Measurements from ENCODE around the gene SPTBN1. TPM values are rescaled to one million over a fixed set of nuclear protein-coding genes. Genes with fewer than 3 reads are reported as not detected.
A peak's percentile ranks its signal among the peaks of the same experiment; 100 is the strongest.

Gene SPTBN1
- total RNA-seq, 1 experiment from 2014 or later: 120 TPM

DNA sequence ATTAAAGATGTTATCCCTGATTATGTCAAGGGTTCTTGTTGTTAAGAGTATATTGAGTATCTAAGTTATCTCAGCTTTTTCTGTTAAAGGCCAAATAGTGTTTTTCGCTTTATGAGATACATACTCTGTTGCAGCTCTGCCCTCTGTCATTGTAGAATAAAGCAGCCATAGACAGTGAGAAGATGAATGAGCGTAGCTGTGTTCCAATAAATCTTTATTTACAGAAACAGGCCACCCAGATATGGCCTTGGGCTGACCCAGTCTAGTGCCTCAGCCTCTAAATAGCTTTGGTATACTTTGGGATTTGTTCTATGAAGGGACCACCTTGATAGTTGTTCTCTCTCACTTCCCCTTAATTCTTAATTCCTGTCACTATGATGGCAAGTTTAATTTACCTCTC is 194.5 kb downstream of the SPTBN1 start:
- no peak for DNase-seq (ENCODE audit: low read depth)

DNA sequence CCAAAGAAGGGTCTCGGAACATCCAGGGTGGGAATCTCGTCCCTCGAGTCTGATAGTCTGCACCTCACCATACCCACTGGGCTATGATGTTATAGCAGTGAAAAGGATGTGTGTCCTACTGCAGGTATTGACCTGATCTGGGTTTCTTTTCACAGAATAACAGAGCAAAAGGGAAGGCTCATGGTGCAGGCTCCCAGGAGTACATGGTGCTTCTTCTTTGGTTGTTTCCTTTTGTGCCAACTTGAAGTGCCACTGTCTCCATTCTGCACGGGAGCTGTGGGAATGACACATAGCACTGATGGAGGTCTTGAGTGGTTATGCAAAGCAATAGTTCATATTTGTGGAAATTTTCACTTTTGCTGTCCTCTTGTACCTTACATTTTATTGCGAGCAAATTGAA is 195.2 kb downstream of the SPTBN1 start:
- DNase-seq (ENCODE audit: low read depth): no peak

DNA sequence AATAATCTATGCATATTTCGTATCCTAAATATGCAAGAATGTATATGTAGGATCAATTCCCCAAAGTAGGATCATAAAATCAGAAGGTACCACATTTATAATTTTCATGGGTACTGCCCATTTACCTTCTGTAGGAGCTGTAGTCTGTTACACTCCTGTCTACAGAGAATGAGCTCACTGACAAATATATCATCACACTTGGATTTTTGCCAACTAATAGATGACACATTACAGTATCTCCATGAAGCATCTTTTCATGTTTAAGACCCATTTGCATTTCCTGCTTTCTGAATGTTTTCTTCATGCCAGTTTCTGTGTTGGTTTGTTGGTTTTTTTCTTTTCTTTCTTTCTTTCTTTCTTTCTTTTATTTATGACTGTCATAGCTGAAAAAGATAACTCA is 196.4 kb downstream of the SPTBN1 start:
- peak; percentile 41 for DNase-seq (ENCODE audit: low read depth)

DNA sequence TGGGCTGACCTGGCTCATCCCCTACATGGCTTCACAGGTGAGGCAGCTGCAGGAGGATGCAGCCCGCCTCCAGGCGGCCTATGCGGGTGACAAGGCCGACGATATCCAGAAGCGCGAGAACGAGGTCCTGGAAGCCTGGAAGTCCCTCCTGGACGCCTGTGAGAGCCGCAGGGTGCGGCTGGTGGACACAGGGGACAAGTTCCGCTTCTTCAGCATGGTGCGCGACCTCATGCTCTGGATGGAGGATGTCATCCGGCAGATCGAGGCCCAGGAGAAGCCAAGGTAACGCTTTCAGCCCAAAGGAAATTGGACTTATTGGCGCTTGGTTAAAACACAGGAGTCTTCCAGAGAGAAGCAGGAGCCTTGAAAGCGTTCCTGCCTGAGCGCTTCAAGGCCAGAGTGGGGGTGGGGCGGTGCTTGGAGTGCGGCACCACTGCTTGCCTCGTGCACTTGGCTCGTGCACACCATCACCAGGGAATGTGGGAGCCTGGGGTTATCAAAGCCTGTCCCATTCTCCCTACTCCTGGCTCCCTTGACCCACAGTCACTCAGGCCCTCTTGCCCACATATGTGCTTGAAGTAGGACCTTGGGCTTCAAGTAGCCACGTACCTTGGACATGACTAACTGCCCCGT is 197.6 kb downstream of the SPTBN1 start:
- no peak for DNase-seq (ENCODE audit: low read depth)

DNA sequence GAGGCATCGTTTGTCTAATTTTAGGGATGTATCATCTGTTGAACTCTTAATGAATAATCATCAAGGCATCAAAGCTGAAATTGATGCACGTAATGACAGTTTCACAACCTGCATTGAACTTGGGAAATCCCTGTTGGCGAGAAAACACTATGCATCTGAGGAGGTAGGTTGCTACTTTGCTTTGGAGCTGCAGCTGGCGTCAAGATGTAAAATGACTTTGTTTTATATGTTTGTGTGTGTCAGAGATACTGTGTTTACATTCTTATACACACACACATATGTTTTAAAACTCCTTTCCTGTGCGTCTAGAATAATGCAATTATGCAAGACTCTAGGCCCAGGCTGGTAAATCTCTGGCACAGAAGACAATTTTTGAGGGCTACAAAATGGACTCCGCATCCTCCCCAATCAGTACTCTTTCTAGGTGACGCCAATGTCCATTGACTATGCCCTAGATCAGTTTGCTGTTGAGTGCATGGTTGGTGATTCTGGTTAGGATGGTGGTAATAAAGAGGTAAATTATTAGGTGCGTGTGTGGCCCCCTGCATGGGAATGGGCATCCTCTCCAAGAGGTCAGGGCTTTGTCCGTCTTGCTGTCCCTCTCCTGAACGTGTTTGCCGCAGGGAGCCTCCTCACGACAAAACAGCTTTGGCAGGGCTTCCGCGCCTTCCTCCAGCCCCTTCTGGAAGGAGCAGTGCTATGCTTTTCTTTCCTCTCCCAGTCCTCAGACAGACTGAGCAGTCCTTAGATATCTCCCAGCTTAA is 199.1 kb downstream of the SPTBN1 start:
- no peak for DNase-seq (ENCODE audit: low read depth)

DNA sequence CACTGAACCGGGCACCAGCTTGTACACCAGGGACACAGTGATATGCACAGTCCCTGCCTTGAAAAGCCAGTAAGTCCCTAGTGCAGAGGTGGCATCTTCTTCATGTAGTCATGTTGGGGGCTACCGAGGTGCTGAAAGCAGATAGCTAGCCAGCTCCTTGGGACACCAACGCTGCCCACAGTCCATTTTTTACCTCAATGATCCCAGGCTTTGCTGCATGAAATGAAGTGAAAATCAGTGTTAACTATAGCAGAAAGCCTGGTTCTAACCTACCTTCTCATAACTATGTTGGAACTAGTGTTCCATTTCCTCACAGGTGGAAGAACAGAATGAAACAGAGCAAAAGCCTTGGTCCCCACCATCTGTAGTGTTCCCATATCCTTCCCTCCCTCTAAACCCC is 200.7 kb downstream of the SPTBN1 start:
- no peak for DNase-seq (ENCODE audit: low read depth)

DNA sequence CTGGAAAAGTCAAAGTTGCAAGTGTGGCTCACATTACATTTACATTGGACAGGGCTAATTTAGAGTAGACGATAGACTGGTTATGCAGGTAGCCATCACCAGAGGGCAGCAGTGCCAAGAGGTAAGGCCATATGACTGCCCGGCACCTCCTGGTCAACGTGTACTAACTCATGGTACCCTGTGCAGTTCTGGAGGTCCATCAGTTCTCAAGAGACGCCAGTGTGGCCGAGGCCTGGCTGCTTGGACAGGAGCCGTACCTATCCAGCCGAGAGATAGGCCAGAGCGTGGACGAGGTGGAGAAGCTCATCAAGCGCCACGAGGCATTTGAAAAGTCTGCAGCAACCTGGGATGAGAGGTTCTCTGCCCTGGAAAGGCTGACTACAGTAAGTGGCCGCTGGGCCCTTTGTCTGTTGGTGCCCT is 201.5 kb downstream of the SPTBN1 start:
- peak; percentile 40 for DNase-seq (ENCODE audit: low read depth)

DNA sequence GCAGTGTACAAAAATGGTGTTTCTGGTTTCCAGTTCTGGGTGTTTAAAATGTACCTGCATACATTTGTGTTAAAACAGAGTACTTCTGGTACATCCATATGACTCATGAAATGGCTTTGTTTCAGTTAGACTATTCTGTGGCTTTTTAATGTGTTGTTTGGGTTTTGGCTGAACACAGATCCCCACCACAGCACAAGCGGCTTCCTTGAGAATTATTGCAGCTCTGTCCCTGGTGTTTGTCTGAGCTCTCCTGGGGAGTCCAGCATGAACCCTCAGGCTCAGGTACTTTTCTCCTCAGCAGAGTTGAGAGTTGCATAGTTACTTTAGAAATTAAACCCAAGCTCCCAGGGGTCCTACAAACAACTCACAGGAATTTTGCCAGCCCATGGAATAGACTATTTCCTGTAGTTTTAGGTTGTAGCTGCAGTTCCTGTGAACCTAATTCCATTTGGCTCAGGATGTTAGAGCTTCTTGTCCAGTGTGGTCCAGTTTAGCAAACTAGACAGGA is 202.5 kb downstream of the SPTBN1 start:
- peak; percentile 77 for DNase-seq (ENCODE audit: low read depth)

DNA sequence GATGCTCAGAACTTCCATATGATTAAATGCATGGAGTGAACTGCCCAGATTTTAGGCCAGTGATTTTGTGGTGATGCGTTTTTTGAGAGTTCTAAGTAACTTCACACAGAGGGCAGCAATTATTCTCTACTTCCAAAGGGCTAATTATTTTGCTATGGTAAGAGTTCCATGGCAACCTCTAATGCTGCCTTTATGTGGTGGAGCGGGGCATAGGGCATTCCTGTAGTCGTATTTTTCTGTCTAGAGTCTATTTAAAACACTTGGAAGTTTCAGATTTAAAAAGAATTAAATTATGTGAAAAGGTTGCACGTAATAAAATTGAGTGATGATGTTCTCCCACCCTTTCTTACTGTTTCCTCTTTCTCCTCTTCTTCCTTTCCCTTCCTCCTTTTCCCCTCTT is 203.4 kb downstream of the SPTBN1 start:
- no peak for DNase-seq (ENCODE audit: low read depth)

DNA sequence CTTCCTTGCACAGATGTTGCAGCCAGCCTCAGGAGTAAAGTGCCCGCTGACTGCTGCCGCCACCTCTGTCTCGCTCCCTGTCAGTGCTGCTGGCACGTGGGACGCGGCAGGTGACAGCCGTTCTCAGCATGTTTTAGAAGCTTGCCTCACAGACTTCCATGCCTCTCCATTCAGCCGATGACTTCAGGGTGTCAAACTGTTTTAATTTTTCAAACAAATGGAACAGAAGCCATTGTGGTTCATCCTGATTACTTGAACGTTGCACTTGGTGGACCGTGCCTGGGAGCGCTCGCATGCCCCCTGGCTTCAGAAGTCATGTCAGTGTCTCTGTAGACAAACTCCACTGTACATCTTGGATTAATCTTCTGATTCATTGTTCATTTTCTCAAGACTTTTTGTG is 204.6 kb downstream of the SPTBN1 start:
- no peak for DNase-seq (ENCODE audit: low read depth)

DNA sequence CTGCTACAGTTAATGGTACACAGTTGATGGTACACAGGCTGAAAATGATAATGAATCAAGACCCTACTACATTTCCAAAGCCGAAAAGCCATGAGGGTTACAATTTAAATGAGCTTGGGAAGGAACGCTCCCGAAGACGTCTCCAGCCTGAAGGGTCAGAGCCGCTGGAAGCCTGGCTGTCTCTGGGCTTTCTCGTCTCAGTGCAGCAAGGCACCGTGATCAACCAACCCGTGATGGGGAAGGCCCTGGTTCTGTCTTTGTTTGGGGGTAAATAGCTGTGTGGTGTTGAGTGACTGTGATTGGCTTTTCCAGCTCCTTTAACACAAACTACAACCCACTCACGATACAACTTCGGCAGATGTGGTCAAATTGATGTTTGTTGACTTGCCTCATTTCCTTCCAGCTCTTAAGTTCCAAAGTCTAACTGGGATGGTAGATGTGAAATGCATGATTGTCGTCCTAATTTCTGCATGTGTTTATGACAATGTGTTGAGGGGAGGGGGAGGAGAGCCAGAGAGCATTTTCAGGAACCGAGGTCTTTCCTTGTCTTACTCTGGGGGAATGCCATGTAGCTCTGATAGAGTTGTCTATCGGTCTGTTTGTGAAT is 207.4 kb downstream of the SPTBN1 start:
- DNase-seq (ENCODE audit: low read depth): no peak

DNA sequence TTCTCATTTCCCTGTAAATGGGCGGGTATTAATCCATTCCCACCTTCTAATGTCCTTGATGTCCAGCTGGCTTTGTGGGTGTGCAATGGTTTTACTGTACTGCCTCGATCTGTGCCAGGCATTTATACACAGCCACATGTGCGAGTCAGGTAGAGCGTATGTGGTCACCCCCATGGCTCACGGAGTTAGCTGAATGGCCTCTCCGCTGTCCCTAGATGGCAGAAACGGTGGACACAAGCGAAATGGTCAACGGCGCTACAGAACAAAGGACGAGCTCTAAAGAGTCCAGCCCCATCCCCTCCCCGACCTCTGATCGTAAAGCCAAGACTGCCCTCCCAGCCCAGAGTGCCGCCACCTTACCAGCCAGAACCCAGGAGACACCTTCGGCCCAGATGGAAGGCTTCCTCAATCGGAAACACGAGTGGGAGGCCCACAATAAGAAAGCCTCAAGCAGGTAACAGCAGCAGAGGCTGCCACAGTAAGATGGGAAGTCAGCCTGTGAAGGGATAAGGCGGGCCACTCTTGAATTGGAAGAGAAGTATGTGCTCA is 208.2 kb downstream of the SPTBN1 start:
- DNase-seq (ENCODE audit: low read depth): no peak

DNA sequence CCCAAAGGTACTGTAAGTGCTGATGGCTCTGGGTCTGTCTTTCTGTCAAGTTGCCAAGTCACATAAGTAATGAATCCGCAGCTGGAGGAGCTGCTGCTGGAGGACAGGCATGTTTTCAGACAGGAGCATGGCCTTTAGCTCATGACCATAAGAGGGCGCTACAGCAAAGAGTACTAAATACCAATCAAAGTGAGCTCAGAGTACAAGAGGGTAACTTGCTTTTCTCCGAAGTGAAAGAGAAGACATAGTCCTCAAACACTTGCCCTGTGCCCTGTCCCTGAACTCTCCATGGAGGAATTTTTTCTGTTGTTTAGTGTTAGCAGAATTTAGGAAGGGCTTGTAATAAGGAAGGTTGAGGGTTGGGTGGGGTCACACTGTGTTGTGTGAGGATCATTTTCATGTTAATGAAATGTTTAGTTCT is 209.3 kb downstream of the SPTBN1 start:
- peak; percentile 72 for DNase-seq (ENCODE audit: low read depth)

DNA sequence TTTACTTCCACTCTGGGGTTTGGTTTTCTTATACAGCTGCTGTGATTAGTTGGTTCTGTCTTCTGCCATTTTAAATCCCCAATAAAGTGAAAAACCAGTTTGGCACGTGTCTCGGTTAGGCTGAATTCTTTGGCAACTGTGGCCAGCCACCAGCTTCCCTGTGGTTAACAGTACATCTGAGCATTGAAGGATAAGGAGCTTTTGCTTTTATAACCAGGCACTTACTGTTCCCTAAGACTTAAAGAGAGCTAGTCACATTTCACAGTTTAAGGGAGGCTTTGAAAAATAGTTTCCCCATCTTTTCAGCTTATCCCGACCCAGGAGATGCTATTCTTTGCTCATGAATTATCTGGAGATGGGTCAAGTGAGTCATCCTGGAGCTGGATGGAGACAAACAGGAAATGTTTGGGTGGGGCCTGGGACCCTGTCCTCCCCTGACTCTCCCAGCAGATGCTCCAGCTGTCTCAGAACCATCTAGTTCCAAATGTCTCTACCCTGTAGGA is 210.1 kb downstream of the SPTBN1 start:
- peak; percentile 95 for DNase-seq (ENCODE audit: low read depth)

DNA sequence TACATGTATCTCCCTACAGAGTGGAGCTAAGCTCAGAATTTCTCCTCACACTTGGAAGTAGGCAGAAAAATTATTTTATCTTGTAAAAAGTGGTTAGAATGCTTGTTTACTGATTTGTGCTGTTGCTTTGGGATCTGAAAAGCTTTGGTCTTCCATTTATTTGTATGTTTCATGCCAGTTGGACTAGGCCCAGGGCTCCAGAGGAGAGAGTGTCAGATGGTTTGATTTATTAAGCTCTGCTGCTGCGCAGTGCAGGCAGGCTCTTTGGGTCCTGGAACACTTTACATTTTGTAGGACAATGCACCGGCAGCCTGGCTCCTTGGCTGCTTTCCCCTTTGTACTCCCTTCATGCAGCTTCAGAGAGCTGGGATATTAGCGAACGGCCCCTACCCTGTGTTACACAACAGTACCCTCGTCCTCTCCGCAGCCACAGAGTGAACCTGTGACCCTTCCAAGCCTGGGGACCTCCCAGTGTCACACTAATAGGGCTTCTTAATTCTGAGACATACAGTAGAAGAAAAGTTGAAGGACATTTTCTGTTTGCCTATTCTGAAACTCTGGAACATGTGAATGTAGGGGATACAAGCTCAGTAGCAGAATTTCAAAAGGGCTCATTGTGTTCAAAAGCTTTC is 210.6 kb downstream of the SPTBN1 start:
- peak; percentile 84 for DNase-seq (ENCODE audit: low read depth)

DNA sequence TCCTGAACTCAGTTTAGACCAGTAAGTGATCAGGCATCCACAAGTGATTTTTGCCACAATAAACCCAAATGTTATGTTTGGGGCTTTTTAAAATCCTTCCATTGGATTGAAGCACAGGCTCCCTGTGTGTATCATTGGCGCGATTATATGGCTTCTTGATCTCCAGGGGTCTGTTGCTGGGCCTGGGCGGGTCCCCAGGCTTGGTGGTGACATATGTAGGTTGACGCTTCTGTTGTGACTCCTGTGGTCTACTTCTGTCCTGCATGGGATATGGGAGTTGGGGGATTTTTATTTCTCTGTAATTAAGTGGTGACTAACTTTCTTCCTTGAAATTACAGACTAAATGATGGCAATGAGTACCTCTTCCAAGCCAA is 211.1 kb downstream of the SPTBN1 start:
- no peak for DNase-seq (ENCODE audit: low read depth)

DNA sequence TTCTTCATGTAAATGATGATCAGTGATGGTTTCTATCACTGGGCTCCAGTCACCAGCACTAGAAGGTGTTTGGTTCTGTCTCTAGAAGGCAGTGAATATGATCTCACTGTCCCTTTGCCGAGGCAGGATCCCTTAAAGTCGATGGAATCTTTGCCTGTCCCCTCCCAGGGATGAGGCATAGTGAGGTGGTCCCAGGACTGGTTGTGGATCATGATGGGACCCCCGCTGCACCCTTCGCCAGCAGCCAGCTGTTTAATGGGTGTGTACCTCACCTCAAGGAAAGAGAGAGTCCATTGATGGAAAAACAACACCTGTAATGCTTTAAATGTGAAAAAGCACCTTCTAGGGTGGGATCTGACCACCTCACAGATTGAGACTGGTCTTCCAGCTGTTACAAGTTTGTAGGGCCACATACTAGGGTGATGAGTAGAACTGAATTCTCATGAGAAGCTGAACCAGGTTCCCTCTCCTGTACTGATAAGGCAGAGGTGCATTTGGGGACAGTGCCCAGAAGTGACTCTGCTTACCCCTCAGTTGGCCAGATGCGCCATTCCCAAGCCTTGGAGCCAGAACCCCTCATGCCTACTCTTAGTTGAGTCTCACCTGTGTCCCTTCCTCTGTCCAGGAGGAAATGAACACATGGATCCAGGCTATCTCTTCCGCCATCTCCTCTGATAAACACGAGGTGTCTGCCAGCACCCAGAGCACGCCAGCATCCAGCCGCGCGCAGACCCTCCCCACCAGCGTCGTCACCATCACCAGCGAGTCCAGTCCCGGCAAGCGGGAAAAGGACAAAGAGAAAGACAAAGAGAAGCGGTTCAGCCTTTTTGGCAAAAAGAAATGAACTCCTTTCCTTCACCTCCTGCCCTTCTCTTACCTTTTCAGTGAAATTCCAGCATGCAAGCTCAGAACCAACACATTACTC is 211.9 kb downstream of the SPTBN1 start:
- DNase-seq (ENCODE audit: low read depth): no peak

DNA sequence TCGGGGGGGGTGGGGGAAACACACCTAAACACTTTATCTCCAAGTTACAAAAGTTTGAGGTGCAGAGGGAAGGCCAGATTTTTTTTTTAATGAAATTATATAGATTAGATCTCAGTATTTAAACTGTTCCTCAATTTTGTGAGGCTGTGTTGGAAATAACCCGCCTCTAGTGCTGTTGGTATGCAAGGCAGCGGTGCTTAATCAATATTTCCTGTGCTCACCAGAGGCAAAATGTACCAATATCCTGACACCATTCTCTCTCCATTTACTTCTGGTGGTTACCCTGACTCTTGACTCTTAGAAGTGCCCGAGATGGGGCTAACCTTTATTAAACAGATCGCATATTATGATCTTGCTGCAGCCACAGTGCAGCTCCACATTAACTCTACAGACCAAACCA is 212.6 kb downstream of the SPTBN1 start:
- DNase-seq (ENCODE audit: low read depth): no peak

DNA sequence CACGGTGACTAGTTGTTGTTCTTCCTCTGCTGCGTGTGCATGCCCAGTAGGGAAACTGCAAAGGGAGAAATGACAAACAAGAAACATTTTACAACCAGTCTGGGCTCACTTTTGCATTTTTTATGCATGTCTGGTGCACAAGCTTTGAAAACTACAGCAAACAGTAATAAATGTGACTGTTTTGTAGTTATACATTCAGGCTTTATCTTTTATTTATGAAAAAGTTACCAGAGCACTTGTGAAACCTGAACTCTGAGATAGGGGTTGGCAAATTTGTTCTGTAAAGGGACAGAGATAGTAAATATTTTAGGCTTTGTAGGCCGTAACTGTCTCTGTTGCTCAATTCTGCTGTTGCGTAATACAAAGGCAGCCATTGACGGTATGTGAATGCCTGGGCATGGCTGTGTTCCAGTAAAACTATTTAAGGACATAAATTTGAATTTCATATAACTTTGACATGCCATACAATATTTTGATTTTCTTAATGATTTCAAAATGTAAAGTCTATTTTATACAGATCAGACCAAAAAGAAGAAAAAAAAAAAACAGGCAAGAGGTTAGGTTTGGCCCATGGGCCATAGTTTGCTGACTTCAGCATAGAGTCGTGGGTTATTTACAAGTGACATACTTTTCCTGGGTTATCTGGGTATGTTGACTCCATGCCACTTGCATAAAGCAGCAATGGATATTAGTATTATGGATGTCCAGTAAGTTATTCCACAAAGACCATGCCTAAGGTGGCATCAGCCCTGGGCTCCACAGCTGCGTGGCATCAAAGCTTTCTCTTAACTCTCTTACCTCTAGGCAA is 213.8 kb downstream of the SPTBN1 start:
- DNase-seq (ENCODE audit: low read depth): peak; percentile 70

DNA sequence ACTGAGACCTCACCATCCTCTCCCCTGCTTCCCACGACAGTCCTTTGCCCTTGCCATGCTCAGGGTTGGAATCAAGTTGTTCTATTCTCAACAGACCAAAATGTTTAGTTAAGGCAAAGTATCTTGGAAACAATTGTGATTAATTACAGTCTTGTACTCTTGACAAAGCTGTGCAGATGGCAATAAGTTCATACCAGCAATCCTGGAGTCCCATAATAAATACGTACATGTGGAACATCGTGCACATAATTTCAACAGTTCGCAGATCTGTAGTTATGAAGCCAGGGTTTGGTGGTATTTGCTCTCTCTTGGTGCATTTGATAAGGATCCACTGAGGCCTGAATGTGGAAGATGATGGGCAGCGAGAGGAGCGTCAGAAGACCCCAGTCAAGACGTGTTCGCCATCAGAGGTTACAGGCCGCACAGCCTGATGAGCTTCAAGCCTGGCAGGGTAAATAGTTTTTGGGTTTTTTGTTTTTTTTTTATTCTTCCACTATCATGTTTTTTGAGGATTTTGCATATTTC is 214.4 kb downstream of the SPTBN1 start:
- no peak for DNase-seq (ENCODE audit: low read depth)
